ENCODE results near the gene LIPG.

Gene LIPG

GRCh38 chr18:49612515-49613033, 50.7 kb downstream of the LIPG start:
- no peak for DNase-seq (ENCODE audit: low read depth in 2 of 2)

GRCh38 chr18:49613141-49613640, 51.3 kb downstream of the LIPG start:
- DNase-seq (ENCODE audit: low read depth in 2 of 2) = no peak

- no peak for DNase-seq (ENCODE audit: low read depth in 2 of 2)
Observed at GRCh38 chr18:49613641-49614151, 51.8 kb downstream of the LIPG start.

GRCh38 chr18:49616618-49617328, 54.9 kb downstream of the LIPG start:
- no peak for DNase-seq (ENCODE audit: low read depth in 2 of 2)

GRCh38 chr18:49617329-49617695, 55.5 kb downstream of the LIPG start:
- DNase-seq (ENCODE audit: low read depth in 2 of 2) = no peak

- DNase-seq (ENCODE audit: low read depth in 2 of 2) = no peak
Observed at GRCh38 chr18:49617865-49618264, 56.0 kb downstream of the LIPG start.

GRCh38 chr18:49618742-49619681, 57.2 kb downstream of the LIPG start:
- no peak for DNase-seq (ENCODE audit: low read depth in 2 of 2)

- DNase-seq (ENCODE audit: low read depth in 2 of 2) = no peak
Observed at GRCh38 chr18:49619801-49620200, 57.9 kb downstream of the LIPG start.

- no peak for DNase-seq (ENCODE audit: low read depth in 2 of 2)
Observed at GRCh38 chr18:49621301-49621700, 59.4 kb downstream of the LIPG start.

GRCh38 chr18:49621717-49622351, 60.0 kb downstream of the LIPG start:
- no peak for DNase-seq (ENCODE audit: low read depth in 2 of 2)

- no peak for DNase-seq (ENCODE audit: low read depth in 2 of 2)
Observed at GRCh38 chr18:49623571-49623970, 61.7 kb downstream of the LIPG start.

GRCh38 chr18:49625021-49625691, 63.3 kb downstream of the LIPG start:
- DNase-seq (ENCODE audit: low read depth in 2 of 2) = no peak

GRCh38 chr18:49626842-49627467, 65.1 kb downstream of the LIPG start:
- no peak for DNase-seq (ENCODE audit: low read depth in 2 of 2)

GRCh38 chr18:49628119-49628518, 66.3 kb downstream of the LIPG start:
- no peak for DNase-seq (ENCODE audit: low read depth in 2 of 2)

- no peak for DNase-seq (ENCODE audit: low read depth in 2 of 2)
Observed at GRCh38 chr18:49628881-49629795, 67.3 kb downstream of the LIPG start.

GRCh38 chr18:49630246-49630699, 68.4 kb downstream of the LIPG start:
- DNase-seq (ENCODE audit: low read depth in 2 of 2) = no peak

- DNase-seq (ENCODE audit: low read depth in 2 of 2) = no peak
Observed at GRCh38 chr18:49631146-49631866, 69.4 kb downstream of the LIPG start.

GRCh38 chr18:49632588-49632987, 70.7 kb downstream of the LIPG start:
- DNase-seq (ENCODE audit: low read depth in 2 of 2) = no peak

- DNase-seq (ENCODE audit: low read depth in 2 of 2) = no peak
Observed at GRCh38 chr18:49638209-49638785, 76.4 kb downstream of the LIPG start.
